GM12873 (cell line): ENCODE measurements around the gene ARPP21.

Source experiments
- CTCF ChIP-seq: IDR thresholded peaks from 2 replicates; pipeline ENCODE4 v1.5.1; 2012; ENCODE audit warnings: low read depth, mild to moderate bottlenecking, moderate library complexity, low read length, control low read depth; ENCODE audit not compliant: insufficient read depth; ENCODE audit errors: missing control alignments

ARPP21 gene

GRCh38 chr3:35737934-35738706 lies 98.8 kb downstream of the ARPP21 start:
- TF ChIP-seq CTCF = no peak

- TF ChIP-seq CTCF = no peak
These were observed 100.0 kb downstream of the ARPP21 start for GRCh38 chr3:35739181-35739809.

GRCh38 chr3:35739964-35740527 lies 100.7 kb downstream of the ARPP21 start:
- no peak for TF ChIP-seq CTCF

GRCh38 chr3:35743218-35743617 lies 103.9 kb downstream of the ARPP21 start:
- TF ChIP-seq CTCF = no peak

GRCh38 chr3:35744419-35744818 lies 105.1 kb downstream of the ARPP21 start:
- TF ChIP-seq CTCF = no peak

GRCh38 chr3:35745351-35745750 lies 106.0 kb downstream of the ARPP21 start:
- TF ChIP-seq CTCF = no peak

GRCh38 chr3:35745802-35746484 lies 106.6 kb downstream of the ARPP21 start:
- TF ChIP-seq CTCF = no peak
